HepG2 (cell line): ENCODE data around the gene CALR. TPM values are rescaled to one million over a fixed set of nuclear protein-coding genes. Genes with fewer than 3 reads are reported as not detected.
A peak's percentile ranks its signal among the peaks of the same experiment; 100 is the strongest.

Source experiments
- CHD4 ChIP-seq: fragments of 200-600 bp; sonication (generic); IDR thresholded peaks from 2 replicates; pipeline ENCODE4 v1.7.0; 2017; ENCODE audit warnings: mild to moderate bottlenecking, low read length, borderline replicate concordance
- HDAC1 ChIP-seq: sonication (generic); formaldehyde crosslinking; IDR thresholded peaks from 2 replicates; pipeline ENCODE4 v1.5.1; 2020; ENCODE audit warnings: mild to moderate bottlenecking, missing genetic modification reagents
- ISX ChIP-seq: sonication (generic); formaldehyde crosslinking; conservative IDR thresholded peaks from 2 replicates; pipeline ENCODE4 v1.5.0; 2020; ENCODE audit warnings: missing genetic modification reagents
- MAF1 ChIP-seq: sonication (generic); formaldehyde crosslinking; IDR thresholded peaks from 2 replicates; pipeline ENCODE4 v1.5.0; 2020; ENCODE audit warnings: missing genetic modification reagents, borderline replicate concordance
- NCOA5 ChIP-seq: sonication (generic); formaldehyde crosslinking; IDR thresholded peaks from 2 replicates; pipeline ENCODE4 v1.4.0; 2020; ENCODE audit warnings: missing genetic modification reagents
- PAX8 ChIP-seq: sonication (generic); formaldehyde crosslinking; IDR thresholded peaks from 2 replicates; pipeline ENCODE4 v1.8.0; 2022; ENCODE audit warnings: mild to moderate bottlenecking, missing genetic modification reagents, borderline replicate concordance
- PHF21A ChIP-seq: sonication (generic); formaldehyde crosslinking; IDR thresholded peaks from 2 replicates; pipeline ENCODE4 v1.5.0; 2020; ENCODE audit warnings: mild to moderate bottlenecking, missing genetic modification reagents
- RORA ChIP-seq: sonication (generic); formaldehyde crosslinking; IDR thresholded peaks from 2 replicates; pipeline ENCODE4 v1.5.0; 2020; ENCODE audit warnings: mild to moderate bottlenecking, missing genetic modification reagents, moderate library complexity
- TOPORS ChIP-seq: sonication (generic); formaldehyde crosslinking; IDR thresholded peaks from 2 replicates; pipeline ENCODE4 v1.8.0; 2023; ENCODE audit warnings: mild to moderate bottlenecking, missing genetic modification reagents
- ZNF20 ChIP-seq: sonication (generic); formaldehyde crosslinking; IDR thresholded peaks from 2 replicates; pipeline ENCODE4 v1.4.0; 2020; ENCODE audit warnings: mild to moderate bottlenecking, moderate library complexity, missing genetic modification reagents
- ZNF317 ChIP-seq: sonication (generic); formaldehyde crosslinking; IDR thresholded peaks from 2 replicates; pipeline ENCODE4 v1.5.0; 2020; ENCODE audit warnings: mild to moderate bottlenecking, missing genetic modification reagents
- ZNF556 ChIP-seq: sonication (generic); formaldehyde crosslinking; IDR thresholded peaks from 2 replicates; pipeline ENCODE4 v1.4.0; 2020; ENCODE audit warnings: mild to moderate bottlenecking, missing genetic modification reagents, borderline replicate concordance
- ZNF629 ChIP-seq: sonication (generic); formaldehyde crosslinking; conservative IDR thresholded peaks from 2 replicates; pipeline ENCODE4 v1.5.0; 2020; ENCODE audit warnings: missing genetic modification reagents
- ZNF746 ChIP-seq: sonication (generic); formaldehyde crosslinking; IDR thresholded peaks from 2 replicates; pipeline ENCODE4 v1.8.0; 2022; ENCODE audit warnings: mild to moderate bottlenecking, missing genetic modification reagents
- ZNF773 ChIP-seq: sonication (generic); formaldehyde crosslinking; IDR thresholded peaks from 2 replicates; pipeline ENCODE4 v1.4.0; 2020; ENCODE audit warnings: missing genetic modification reagents, borderline replicate concordance
- ZNF790 ChIP-seq: sonication (generic); formaldehyde crosslinking; IDR thresholded peaks from 2 replicates; pipeline ENCODE4 v1.8.0; 2022; ENCODE audit warnings: missing genetic modification reagents, mild to moderate bottlenecking, borderline replicate concordance
- polyA plus RNA-seq, 8 experiments: library from polyadenylated mRNA; depleted of rRNA in 3 of 8; stranded (reverse) in 7 of 8; unstranded in 1 of 8; fragments of >200 nt; fragmentation: Illumina TruSeq in 4 of 8; extraction: Trizol in 4 of 8; gene quantifications; 2 replicates each; pipeline versions ENCODE4 v1.2.1 to v1.2.3, GENCODE V29; 2011 to 2016; ENCODE audit warnings: low read depth in 4 of 8, missing spikeins in 1 of 8, mixed read lengths in 1 of 8; ENCODE audit not compliant: insufficient read depth in 1 of 8
- total RNA-seq, 5 experiments: library from RNA; depleted of rRNA; stranded (reverse); fragments of >200 nt; fragmentation: Illumina TruSeq; extraction: Trizol; gene quantifications; 2 replicates each; pipeline ENCODE4 v1.2.3, GENCODE V29; 2016; ENCODE audit warnings: low read depth in 1 of 5
- TF ChIP-seq, protein P1 (sequence below): sonication (generic); formaldehyde crosslinking; conservative IDR thresholded peaks from 2 replicates; pipeline ENCODE4 v1.4.0; 2020; ENCODE audit warnings: missing genetic modification reagents
- TF ChIP-seq, protein P2 (sequence below): fragments of 450-650 bp; IDR thresholded peaks from 2 replicates; pipeline ENCODE4 v1.6.1; 2017
- TF ChIP-seq, protein P3 (sequence below): sonication (generic); formaldehyde crosslinking; IDR thresholded peaks from 2 replicates; pipeline ENCODE4 v1.4.0; 2020; ENCODE audit warnings: low read depth, mild to moderate bottlenecking, missing genetic modification reagents
- TF ChIP-seq, protein P4 (sequence below): IDR thresholded peaks from 2 replicates; pipeline ENCODE4 v1.6.1; 2012; ENCODE audit warnings: low read length, improper control_type of control experiment
- TF ChIP-seq, protein P5 (sequence below): sonication (generic); formaldehyde crosslinking; IDR thresholded peaks from 2 replicates; pipeline ENCODE4 v1.9.0; 2021; ENCODE audit warnings: missing genetic modification reagents, borderline replicate concordance
- TF ChIP-seq, protein P6 (sequence below): IDR thresholded peaks from 2 replicates; pipeline ENCODE4 v1.6.1; 2016; ENCODE audit warnings: mild to moderate bottlenecking, missing biosample characterization, missing genetic modification reagents

Gene CALR
- total and polyA plus RNA-seq, 2 of the 13 experiments (the other 11 are each of a cell fraction or from before 2014, with no cell fraction given): 898 to 934 TPM

DNA sequence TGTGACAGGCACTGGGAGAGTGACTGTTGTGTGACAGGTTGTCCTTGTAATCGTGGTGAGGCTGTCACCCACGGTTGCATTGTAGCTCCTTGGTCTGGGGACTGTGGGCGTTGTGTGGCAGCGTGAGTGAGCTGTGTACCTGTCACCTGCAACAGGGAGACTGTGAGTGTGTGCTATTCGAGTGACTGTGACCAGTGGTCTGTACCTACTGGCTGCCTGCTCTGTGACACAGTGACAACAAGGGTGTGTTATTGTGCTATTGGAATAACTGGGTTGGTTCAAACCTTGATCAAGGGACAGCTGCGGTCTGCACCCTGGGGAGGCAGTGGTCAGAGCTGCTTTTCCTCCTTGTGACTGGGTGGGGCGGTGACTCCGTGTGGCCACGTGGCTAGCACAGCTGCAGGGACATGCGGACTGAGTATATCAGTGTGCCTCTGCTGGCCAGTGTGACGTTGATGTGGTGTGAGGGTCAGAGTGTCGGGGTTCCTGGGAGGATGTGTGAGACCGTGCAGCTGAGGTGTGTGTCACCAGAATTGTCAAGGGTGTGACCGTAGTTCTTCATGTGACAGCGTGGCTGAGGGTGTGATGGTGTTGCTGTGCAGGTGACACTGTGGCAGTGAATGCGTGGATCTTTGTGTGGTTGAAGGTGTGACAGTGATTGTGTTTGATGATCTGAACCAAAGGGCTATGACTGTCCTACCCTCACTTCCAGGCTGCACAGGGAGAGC is 46.8 kb downstream of the CALR start (continued):
- TF ChIP-seq ZNF790 (CRISPR knock-in tag): no peak
- no peak for TF ChIP-seq ZNF629 (CRISPR knock-in tag)
- TF ChIP-seq ZNF20 (CRISPR knock-in tag): no peak
- TF ChIP-seq HDAC1 (CRISPR knock-in tag): peak; percentile 62
- no peak for TF ChIP-seq MAF1 (CRISPR knock-in tag)
- TF ChIP-seq, protein P1, sequence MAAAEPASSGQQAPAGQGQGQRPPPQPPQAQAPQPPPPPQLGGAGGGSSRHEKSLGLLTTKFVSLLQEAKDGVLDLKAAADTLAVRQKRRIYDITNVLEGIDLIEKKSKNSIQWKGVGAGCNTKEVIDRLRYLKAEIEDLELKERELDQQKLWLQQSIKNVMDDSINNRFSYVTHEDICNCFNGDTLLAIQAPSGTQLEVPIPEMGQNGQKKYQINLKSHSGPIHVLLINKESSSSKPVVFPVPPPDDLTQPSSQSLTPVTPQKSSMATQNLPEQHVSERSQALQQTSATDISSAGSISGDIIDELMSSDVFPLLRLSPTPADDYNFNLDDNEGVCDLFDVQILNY (CRISPR knock-in tag): no peak
- TF ChIP-seq ZNF556: no peak
- TF ChIP-seq, protein P2, sequence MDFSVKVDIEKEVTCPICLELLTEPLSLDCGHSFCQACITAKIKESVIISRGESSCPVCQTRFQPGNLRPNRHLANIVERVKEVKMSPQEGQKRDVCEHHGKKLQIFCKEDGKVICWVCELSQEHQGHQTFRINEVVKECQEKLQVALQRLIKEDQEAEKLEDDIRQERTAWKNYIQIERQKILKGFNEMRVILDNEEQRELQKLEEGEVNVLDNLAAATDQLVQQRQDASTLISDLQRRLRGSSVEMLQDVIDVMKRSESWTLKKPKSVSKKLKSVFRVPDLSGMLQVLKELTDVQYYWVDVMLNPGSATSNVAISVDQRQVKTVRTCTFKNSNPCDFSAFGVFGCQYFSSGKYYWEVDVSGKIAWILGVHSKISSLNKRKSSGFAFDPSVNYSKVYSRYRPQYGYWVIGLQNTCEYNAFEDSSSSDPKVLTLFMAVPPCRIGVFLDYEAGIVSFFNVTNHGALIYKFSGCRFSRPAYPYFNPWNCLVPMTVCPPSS: no peak
- no peak for TF ChIP-seq PAX8 (CRISPR knock-in tag)
- TF ChIP-seq NCOA5 (CRISPR knock-in tag): no peak
- TF ChIP-seq ZNF317 (CRISPR knock-in tag): no peak
- no peak for TF ChIP-seq PHF21A (CRISPR knock-in tag)
- TF ChIP-seq TOPORS (CRISPR knock-in tag): no peak
- TF ChIP-seq RORA (CRISPR knock-in tag): no peak
- TF ChIP-seq, protein P3, sequence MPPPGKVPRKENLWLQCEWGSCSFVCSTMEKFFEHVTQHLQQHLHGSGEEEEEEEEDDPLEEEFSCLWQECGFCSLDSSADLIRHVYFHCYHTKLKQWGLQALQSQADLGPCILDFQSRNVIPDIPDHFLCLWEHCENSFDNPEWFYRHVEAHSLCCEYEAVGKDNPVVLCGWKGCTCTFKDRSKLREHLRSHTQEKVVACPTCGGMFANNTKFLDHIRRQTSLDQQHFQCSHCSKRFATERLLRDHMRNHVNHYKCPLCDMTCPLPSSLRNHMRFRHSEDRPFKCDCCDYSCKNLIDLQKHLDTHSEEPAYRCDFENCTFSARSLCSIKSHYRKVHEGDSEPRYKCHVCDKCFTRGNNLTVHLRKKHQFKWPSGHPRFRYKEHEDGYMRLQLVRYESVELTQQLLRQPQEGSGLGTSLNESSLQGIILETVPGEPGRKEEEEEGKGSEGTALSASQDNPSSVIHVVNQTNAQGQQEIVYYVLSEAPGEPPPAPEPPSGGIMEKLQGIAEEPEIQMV (CRISPR knock-in tag): peak; percentile 75; the same call in 1 of the 2 replicates
- TF ChIP-seq, protein P4, sequence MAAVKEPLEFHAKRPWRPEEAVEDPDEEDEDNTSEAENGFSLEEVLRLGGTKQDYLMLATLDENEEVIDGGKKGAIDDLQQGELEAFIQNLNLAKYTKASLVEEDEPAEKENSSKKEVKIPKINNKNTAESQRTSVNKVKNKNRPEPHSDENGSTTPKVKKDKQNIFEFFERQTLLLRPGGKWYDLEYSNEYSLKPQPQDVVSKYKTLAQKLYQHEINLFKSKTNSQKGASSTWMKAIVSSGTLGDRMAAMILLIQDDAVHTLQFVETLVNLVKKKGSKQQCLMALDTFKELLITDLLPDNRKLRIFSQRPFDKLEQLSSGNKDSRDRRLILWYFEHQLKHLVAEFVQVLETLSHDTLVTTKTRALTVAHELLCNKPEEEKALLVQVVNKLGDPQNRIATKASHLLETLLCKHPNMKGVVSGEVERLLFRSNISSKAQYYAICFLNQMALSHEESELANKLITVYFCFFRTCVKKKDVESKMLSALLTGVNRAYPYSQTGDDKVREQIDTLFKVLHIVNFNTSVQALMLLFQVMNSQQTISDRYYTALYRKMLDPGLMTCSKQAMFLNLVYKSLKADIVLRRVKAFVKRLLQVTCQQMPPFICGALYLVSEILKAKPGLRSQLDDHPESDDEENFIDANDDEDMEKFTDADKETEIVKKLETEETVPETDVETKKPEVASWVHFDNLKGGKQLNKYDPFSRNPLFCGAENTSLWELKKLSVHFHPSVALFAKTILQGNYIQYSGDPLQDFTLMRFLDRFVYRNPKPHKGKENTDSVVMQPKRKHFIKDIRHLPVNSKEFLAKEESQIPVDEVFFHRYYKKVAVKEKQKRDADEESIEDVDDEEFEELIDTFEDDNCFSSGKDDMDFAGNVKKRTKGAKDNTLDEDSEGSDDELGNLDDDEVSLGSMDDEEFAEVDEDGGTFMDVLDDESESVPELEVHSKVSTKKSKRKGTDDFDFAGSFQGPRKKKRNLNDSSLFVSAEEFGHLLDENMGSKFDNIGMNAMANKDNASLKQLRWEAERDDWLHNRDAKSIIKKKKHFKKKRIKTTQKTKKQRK: no peak
- TF ChIP-seq CHD4: no peak
- TF ChIP-seq ISX (CRISPR knock-in tag): no peak
- TF ChIP-seq ZNF773 (CRISPR knock-in tag): no peak
- TF ChIP-seq ZNF746: 0 out of 2 replicates have a peak, but pooled peaks have one; percentile 31
- TF ChIP-seq, protein P5, sequence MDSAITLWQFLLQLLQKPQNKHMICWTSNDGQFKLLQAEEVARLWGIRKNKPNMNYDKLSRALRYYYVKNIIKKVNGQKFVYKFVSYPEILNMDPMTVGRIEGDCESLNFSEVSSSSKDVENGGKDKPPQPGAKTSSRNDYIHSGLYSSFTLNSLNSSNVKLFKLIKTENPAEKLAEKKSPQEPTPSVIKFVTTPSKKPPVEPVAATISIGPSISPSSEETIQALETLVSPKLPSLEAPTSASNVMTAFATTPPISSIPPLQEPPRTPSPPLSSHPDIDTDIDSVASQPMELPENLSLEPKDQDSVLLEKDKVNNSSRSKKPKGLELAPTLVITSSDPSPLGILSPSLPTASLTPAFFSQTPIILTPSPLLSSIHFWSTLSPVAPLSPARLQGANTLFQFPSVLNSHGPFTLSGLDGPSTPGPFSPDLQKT (CRISPR knock-in tag): no peak
- TF ChIP-seq, protein P6, sequence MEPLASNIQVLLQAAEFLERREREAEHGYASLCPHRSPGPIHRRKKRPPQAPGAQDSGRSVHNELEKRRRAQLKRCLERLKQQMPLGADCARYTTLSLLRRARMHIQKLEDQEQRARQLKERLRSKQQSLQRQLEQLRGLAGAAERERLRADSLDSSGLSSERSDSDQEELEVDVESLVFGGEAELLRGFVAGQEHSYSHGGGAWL (CRISPR knock-in tag): peak; percentile 66
